ENCODE measurements around the gene NATD1. TPM values are rescaled to one million over a fixed set of nuclear protein-coding genes. Genes with fewer than 3 reads are reported as not detected.

The NATD1 gene
- total and polyA plus RNA-seq, 11 donors, result 8.0 to 38.4 (median 18.7) TPM

DNA sequence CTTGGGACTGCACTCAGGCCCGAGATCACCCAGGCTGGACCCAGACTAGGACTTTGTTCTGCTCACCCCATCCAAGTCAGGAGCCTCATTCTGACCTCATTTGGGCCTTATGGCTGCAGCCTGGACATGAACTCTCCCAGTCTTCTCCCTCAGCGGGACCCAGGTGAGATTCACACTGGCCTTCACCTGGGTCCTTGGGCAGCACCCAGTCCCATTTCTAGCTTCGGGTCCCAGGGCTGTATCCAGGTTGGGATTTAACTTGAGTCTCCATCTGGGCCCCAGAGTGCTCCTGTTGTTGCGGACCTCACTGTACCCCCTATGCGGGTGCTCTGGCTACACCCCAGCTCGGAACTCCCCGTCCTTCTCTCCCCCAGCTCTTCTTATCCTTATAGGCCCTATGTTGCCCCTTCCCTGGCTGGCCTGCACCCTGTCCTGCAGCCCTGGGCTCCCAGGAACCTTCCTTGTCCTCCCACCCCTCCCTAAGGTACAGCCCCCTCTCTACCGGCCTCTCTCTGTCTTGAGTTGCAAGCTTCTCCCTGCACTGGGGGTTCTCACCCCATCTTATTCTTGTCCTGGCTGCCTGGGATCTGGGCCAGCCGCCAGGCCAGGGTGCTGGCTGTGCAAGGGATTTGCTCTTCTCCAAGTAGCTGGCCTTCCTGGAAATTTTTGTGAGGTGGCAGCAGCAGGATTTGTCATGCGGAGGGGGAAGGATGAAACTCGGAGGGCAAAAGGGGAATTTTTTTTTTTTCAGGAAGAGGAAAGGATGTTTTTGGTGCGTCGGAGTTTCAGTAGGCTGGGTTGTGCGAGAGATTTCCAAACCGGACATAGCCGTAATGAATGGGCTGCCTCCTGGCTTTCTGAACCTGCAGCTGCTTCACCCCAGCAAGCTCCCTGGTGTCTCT, 32.2 kb upstream of the NATD1 start:
- DNase-seq (peak in 4 of 5 donors; percentile 34 to 71 (median 60)), ATAC-seq (no peak)
- no peak for TF ChIP-seq POLR2A (IDR thresholded peaks at IDR 0.05)
- TF ChIP-seq, protein P1, sequence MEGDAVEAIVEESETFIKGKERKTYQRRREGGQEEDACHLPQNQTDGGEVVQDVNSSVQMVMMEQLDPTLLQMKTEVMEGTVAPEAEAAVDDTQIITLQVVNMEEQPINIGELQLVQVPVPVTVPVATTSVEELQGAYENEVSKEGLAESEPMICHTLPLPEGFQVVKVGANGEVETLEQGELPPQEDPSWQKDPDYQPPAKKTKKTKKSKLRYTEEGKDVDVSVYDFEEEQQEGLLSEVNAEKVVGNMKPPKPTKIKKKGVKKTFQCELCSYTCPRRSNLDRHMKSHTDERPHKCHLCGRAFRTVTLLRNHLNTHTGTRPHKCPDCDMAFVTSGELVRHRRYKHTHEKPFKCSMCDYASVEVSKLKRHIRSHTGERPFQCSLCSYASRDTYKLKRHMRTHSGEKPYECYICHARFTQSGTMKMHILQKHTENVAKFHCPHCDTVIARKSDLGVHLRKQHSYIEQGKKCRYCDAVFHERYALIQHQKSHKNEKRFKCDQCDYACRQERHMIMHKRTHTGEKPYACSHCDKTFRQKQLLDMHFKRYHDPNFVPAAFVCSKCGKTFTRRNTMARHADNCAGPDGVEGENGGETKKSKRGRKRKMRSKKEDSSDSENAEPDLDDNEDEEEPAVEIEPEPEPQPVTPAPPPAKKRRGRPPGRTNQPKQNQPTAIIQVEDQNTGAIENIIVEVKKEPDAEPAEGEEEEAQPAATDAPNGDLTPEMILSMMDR (IDR thresholded peaks at IDR 0.05), result peak in 3 of 12 donors; percentile 13 to 33 (median 33)
- no peaks in the 10 kb centered on the region for H3K36me3 ChIP-seq
- no peaks in the 10 kb centered on the region for H3K9me3 ChIP-seq
- WGBS, 4 donors, result 3 to 16% (median 7%) methylated on average over 16 of the region's 16 CpGs
- intact Hi-C loops (cut with DNase I), result loop anchor here in 8 of 10 donors (2.0 to 10.0 kb wide), 9 partner anchors 71 to 243 kb away; partner anchors contain the start of genes DHRS7B (in 2 of the 8), USP22 (in 2 of the 8) and TMEM11 (in 1 of the 8)
- H3K4me3 ChIP-seq, result peak overlapping the region; percentile 49 to 99 (median 92)
- H3K4me1 ChIP-seq, result peaks cover 16 to 74% (median 56%) of the 10 kb centered on the region in 12 donors
- H3K27me3 ChIP-seq, result no peaks in the 10 kb centered on the region
- H3K27ac ChIP-seq, result peak overlapping the region; percentile 83 to 99 (median 94)

GRCh38 chr17:21284319-21285163, 31.3 kb upstream of the NATD1 start, which contains the start of gene MAP2K3:
Gene MAP2K3, plus strand, starts transcription at chr17:21284711. Its CDS starts 210 bp downstream, at chr17:21284921.
- peak within 1 kb of the TSS; percentile 83 to 99 (median 94) for H3K27ac ChIP-seq
- peak; percentile 79 to 89 (median 86) for ATAC-seq
- H3K27me3 ChIP-seq, result no peaks in the 10 kb centered on the region
- peaks cover 16 to 72% (median 50%) of the 10 kb centered on the region in 12 donors for H3K4me1 ChIP-seq
- peak; percentile 99 to 100 (median 100) for DNase-seq
- 0 to 1% (median 0%) methylated on average over 41 to 88 of the region's 88 CpGs for WGBS, 4 donors
- no peaks in the 10 kb centered on the region for H3K36me3 ChIP-seq
- H3K9me3 ChIP-seq, result no peaks in the 10 kb centered on the region
- TF ChIP-seq, protein P1 (IDR thresholded peaks at IDR 0.05), result peak in 1 of 12 donors; percentile 12
- TF ChIP-seq POLR2A (IDR thresholded peaks at IDR 0.05), result peak; percentile 90 to 99
- peak within 1 kb of the TSS; percentile 49 to 99 (median 92) for H3K4me3 ChIP-seq
- intact Hi-C loops (cut with DNase I), result loop anchor here in 9 of 10 donors (2.0 to 10.0 kb wide), 11 partner anchors 33 to 242 kb away; partner anchors contain the start of genes DHRS7B (in 2 of the 9), USP22 (in 2 of the 9) and TMEM11 (in 1 of the 9)

- peak overlapping the region in 11 of 12 donors; percentile 20 to 99 (median 93) for H3K27ac ChIP-seq
- intact Hi-C loops (cut with DNase I), result loop anchor here in 8 of 10 donors (2.0 to 10.0 kb wide), 9 partner anchors 34 to 239 kb away; partner anchors contain the start of genes DHRS7B (in 2 of the 8), TMEM11 (in 1 of the 8) and USP22 (in 1 of the 8)
- peaks cover 16 to 72% (median 41%) of the 10 kb centered on the region in 12 donors for H3K4me1 ChIP-seq
- 20 to 59% (median 21%) methylated on average over 15 to 49 of the region's 49 CpGs for WGBS, 4 donors
- H3K27me3 ChIP-seq, result no peaks in the 10 kb centered on the region
- no peaks in the 10 kb centered on the region for H3K9me3 ChIP-seq
- peak overlapping the region; percentile 41 to 99 (median 92) for H3K4me3 ChIP-seq
- ATAC-seq (no peak), DNase-seq (no peak)
- no peaks in the 10 kb centered on the region for H3K36me3 ChIP-seq
- TF ChIP-seq POLR2A (IDR thresholded peaks at IDR 0.05), result no peak
- TF ChIP-seq, protein P1 (IDR thresholded peaks at IDR 0.05), result no peak
Measured at GRCh38 chr17:21283482-21284318, 30.5 kb upstream of the NATD1 start.
